HG03571 (cell line): Measurements from ENCODE around the gene GFOD2.
A peak's percentile ranks its signal among the peaks of the same experiment; 100 is the strongest.

ENCODE experiments used
- ATAC-seq: cut with Tn5 transposase; IDR thresholded peaks from one replicate; pipeline ENCODE4 v1.9.1; 2021; ENCODE audit not compliant: unreplicated experiment

Gene GFOD2

DNA sequence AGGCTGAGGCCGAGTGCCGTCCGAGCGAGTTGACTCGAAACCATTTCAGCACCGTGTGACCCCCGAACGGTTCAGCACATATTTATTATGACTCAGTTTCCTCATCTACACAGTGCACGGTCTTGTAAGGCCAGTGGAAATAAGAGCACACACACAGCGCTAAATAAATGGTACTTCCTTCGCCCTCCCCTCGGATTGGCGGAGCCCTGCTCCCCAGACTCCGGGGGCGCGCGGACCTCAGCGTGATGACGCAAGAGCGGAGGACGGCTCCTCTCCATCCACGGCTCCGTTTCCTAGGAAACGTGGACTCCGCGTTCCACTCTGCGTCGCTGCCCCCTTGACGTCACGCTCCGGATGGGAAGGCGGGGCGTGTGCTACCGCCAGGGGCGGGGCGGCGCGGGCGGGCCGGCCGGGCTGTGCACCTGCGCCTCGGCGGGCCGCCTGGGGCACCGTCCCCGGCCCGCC is 58.5 kb downstream of the GFOD2 start, which contains the start of gene PARD6A:
PARD6A (plus strand) TSS at position 397 of the 465 bp plus-strand sequence. CDS start 79 bp downstream, outside the sequence.
- peak; percentile 72 for ATAC-seq

GRCh38 chr16:67659675-67660563 is 59.2 kb downstream of the GFOD2 start, which contains the start of gene ACD:
TSS of gene ACD (minus strand) at chr16:67660260. CDS start at chr16:67660220, 40 bp downstream.
- ATAC-seq = peak; percentile 46

DNA sequence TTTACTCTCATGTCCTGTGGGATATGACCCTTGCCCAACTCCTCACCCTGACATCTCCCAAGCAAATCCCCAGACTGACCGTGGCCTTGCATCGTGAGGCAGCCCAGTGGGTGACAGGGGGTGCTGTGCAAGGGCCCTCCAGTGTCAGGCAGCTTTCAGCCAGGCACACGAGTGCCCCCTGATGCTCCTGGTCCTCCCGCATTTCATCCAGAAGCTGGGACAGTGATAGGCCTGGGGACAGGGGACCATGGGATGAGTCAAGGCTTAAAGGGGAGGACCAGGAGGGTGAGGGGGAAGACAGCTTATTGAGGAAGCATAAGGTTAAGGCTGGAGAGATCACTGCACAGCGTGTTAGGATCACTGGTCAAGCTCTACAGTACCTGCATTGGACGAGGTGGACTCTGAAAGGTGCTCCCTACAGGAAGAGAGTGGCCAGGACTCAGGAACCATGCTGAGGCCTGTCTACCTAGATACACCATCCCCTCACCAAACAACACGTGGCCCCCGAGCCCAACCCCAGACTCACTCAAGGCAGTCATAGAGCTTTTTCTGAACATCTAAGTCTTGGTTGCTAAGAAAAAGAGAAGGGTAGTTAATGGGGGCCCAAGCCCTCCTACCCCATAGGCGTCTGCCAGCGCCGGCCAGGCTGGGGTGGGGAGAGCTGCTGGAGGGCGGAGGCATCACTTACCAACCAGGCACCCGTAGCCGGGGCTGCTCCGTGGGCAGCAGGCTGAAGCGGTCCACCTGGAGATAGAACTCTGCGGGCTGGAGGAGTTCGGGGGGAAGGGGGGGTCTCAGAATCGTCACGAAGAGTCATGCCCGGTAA is 60.1 kb downstream of the GFOD2 start:
- ATAC-seq = no peak

GRCh38 chr16:67657751-67658518 is 61.2 kb downstream of the GFOD2 start:
- ATAC-seq = no peak

DNA sequence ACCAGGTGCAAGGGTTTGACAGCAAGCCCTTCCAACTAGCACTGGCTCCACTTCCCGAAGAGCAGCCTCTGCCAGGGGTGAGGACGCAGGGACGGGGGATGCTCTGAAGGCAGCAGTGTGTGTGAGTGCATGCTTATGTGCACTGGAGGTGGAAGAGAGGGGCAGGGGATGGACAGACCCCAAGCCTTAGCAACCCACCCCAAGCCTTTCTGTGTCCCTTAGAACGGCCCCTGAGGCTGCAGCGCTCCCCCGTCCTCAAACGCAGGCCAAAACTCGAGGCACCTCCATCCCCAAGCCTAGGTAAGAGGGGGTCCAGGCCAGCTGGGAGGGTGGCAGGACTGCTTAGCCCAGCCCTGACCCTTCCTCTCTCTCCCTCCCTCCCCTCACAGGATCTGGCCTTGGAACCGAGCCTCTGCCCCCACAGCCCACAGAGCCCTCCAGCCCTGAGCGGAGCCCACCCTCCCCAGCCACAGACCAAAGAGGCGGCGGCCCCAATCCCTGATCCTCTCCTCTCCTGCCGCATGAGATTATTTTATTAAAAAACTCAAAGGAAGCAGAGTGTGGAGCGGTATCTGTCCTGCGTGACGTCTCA is 62.0 kb downstream of the GFOD2 start:
- ATAC-seq = no peak

- no peak for ATAC-seq
These were observed 62.6 kb downstream of the GFOD2 start for GRCh38 chr16:67656344-67657016.

DNA sequence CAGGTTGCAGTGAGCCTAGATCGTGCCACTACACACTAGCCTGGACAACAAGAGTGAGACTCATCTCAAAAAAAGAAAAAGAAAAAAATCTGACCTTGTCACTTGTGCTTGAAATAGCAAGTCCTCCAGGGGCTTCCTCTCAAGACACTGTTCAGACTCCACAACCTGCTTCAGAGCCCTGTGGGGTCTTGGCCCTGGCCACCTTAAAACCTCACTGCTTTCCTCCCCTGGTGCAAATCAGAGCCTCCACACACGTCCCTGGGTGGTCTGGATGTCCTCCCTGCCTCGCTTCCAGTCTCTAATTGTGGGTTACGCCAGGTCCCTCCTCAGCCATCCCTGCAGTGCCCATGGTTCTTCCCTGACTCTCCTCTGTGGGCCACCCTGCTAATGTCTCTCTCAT is 63.8 kb downstream of the GFOD2 start:
- ATAC-seq = no peak

DNA sequence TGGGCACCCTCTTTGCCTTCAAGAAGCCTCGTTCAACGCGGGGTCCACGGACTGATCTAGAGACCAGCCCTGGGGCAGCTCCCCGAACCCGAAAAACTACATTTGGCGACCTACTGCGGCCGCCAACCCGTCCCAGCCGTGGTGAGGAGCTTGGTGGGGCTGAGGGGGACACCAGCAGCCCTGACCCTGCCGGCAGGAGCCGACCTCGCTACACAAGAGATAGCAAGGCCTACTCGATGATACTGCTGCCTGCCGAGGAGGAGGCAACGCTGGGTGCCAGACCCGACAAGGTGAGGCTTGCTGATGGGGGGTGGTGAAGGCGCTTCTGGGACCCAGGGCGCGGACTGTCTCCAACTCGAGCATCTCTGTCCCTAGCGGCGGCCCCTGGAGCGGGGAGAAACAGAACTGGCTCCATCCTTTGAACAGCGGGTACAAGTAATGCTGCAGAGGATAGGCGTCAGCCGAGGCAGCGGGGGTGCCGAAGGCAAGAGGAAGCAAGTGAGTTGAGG is 64.7 kb downstream of the GFOD2 start:
- no peak for ATAC-seq

- ATAC-seq = no peak
These were observed 65.2 kb downstream of the GFOD2 start for GRCh38 chr16:67653789-67654402.

DNA sequence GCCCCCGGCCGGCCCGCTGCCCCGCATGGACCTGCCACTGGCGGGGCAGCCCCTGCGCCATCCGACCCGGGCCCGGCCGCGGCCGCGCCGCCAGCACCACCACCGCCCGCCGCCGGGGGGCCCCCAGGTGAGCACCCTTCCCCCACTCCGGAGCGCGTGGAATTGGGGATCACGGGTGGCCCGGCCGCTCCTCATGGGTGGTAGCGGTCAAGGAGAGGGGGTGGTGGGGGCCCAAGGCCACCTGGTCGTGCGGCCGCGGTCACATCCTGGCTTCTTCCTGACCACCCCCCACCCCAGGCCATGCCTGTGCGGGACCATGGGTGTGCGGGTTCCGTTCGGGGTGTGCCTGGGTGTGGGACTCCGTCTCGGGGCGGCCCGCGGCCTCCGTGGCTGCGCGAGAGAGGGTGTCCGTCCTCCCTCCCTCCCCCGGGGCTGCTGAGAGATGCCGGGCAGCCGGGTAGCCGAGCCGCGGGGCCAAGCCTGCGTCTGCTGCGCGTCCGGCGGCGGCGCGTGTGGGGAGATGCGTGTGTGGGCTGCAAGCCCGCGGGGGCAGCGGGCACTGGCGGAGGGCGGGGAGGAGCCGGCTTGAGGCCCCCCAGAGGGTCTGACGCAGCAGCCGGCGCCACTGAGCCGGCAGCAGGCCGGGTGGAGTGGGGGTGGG is 65.9 kb downstream of the GFOD2 start:
- ATAC-seq = no peak

GRCh38 chr16:67652578-67653127 is 66.5 kb downstream of the GFOD2 start:
- no peak for ATAC-seq

DNA sequence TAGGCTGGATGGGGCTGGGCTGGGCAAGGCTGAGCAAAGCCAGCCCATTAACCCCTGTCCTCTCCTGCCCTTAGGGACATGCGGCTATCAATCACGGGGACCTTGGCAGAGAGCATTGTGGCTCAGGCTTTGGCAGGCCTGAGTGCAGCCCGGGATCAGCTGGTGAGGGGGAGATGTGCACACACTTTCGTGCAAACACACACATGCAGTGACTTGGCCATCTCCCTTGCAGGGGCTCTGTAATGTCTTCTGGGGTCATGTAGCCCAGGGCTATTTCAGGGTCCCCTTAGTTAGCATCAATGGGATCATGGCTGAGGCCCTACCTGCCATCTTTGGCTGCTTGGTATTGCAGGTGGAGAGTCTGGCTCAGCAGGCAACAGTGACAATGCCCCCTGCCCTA is 67.3 kb downstream of the GFOD2 start:
- ATAC-seq = no peak

GRCh38 chr16:67651039-67651438 is 68.1 kb downstream of the GFOD2 start:
- no peak for ATAC-seq

DNA sequence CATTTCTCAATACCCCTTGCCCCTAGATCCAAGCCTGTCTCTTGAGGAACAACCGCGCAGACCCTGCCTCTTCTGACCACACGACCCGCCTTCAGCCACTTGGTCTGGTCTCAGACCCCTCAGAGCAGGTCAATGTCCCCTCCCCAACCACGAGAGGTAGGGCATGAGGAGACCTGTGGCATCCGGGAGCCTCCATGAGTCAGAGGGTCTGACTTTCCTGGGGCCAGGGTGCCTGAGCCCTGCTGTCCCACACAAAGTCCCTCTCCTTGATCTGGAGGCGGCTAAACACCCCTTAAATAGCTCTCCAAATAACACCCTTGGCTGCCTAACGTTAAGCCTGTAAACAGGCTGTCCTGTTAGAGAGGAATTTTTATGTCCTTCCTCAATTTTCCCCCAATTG is 69.1 kb downstream of the GFOD2 start:
- ATAC-seq = no peak

DNA sequence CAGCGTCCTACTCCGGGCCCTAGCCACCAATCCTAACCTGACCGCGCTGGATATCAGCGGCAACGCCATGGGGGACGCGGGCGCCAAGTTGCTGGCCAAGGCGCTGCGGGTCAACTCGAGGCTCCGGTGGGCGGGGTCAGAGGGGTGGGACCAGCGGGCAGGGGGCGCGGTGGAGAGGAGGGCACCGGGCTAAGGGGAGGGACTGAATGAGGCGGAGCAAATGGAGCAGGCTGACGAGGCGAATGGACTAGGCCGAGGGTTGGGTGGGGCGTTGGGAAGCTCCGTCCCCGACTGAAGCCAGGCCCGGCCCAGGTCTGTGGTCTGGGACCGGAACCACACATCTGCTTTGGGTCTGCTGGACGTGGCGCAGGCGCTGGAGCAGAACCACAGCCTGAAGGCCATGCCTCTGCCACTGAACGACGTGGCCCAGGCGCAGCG is 69.6 kb downstream of the GFOD2 start:
- ATAC-seq = no peak

DNA sequence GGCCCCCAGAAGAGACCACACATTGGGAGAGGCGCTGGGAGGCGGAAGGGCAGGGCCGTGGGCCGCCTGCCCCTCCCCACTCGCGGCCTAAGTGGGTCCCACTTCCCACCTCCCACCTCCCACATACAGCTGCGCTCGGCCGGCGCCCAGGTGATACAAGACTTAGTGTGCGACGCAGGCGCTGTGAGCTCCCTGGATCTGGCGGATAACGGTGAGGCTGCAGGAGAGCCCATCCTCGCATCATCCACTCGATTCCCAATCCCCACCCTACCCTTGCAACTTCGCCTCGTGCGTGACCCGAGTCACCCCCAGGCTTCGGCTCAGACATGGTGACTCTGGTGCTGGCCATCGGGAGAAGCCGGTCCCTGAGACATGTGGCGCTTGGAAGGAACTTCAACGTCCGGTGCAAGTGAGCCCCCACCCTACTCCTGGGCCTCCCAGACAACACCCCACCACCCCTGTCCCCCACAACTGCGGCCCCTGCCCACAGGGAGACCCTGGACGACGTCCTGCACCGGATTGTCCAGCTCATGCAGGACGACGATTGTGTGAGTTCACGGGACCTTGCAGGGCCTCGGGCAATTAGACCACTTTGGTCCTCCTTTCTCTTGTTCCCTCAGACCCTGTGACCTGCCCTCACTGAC is 70.2 kb downstream of the GFOD2 start:
- no peak for ATAC-seq

DNA sequence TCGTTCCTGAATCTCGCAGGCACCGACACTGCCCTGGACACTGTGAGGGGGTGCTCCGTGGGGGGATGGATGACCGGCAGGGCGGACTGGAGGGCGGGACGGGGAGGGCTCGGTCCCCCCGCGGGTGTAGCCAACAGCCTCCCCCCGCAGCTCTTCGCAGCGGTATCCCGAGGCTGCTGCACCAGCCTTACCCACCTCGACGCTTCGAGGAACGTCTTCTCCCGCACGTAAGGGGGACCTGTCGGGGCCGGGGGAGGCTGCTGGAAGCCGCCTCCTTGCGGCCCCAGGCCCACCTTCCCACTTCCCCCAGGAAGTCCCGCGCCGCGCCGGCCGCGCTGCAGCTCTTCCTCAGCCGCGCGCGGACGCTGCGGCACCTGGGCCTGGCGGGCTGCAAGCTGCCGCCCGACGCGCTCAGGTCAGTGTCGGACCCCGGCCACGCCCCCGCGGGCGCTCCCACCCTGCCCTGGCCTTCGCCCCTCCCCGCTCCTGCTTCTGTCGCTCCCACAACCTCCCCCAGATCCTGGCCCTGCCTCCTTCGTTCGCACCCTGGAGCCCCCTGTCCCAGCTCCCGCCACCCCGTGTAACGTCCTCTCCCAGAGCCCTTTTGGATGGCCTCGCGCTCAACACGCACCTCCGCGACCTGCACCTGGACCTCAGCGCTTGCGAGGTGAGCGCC is 70.9 kb downstream of the GFOD2 start:
- no peak for ATAC-seq
